ENCODE results near the gene KLHL40.

KLHL40 gene

DNA sequence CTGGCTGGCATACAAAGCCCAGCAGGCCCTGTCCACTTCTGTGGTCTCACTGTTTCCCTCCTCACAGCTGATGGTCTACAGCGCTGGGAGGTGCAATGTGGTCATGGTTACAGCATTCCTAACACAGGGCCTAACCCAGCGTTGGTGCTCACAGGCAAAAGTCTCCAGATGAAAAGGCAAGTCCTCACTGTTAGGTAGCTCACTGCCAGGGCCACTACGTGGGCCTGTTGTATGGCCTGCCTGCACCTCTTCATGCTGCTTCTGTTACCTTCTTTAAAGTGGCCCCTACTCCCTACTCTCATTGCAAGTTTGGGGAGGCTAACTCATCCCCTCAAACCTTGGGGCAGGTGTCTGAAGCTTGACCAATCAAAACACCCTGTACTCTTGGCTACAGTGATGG lies 56.5 kb downstream of the KLHL40 start:
- no peak for DNase-seq (ENCODE audit: low read depth in 4 of 4, low spot score in 1 of 4)
